ENCODE results near the gene SLC9B2. TPM values are rescaled to one million over a fixed set of nuclear protein-coding genes. Genes with fewer than 3 reads are reported as not detected.

SLC9B2 gene
- total RNA-seq, 2 donors from 2014 or later = 3.9 to 8.7 TPM

DNA sequence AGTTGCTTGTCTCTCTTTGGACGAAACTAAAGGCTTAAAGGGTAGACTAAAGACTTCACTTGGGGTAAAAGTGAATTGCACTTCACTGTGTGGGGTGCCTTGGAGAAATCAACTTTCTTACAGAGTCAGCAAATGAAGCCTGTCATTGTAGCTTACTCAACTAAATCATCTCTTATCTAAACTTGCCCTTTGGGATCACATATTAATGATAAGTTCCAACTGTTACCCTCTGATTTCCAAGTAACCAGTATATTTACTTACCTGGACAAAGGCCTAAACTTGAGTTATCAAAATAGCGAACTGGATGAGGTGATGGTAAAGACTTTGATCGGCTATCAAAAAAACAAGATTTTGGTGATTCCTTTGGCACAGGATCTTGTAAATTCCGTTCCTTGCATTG is 32.0 kb upstream of the SLC9B2 start:
- Histone ChIP-seq H3K36me3 (no peaks in the 10 kb centered on the region), H3K27ac (no peak overlapping the region), H3K4me1 (replicated peaks) (no peaks in the 10 kb centered on the region), H3K4me3 (no peak overlapping the region), H3K27me3 (replicated peaks; ENCODE audit: insufficient read depth) (no peaks in the 10 kb centered on the region), H3K9me3 (no peaks in the 10 kb centered on the region)
- no peak for DNase-seq (ENCODE audit: low spot score)
- intact Hi-C loops (cut with DNase I) = no loop called here
- WGBS = 93% methylated on average over 4 of the region's 4 CpGs
- TF ChIP-seq, protein P1, sequence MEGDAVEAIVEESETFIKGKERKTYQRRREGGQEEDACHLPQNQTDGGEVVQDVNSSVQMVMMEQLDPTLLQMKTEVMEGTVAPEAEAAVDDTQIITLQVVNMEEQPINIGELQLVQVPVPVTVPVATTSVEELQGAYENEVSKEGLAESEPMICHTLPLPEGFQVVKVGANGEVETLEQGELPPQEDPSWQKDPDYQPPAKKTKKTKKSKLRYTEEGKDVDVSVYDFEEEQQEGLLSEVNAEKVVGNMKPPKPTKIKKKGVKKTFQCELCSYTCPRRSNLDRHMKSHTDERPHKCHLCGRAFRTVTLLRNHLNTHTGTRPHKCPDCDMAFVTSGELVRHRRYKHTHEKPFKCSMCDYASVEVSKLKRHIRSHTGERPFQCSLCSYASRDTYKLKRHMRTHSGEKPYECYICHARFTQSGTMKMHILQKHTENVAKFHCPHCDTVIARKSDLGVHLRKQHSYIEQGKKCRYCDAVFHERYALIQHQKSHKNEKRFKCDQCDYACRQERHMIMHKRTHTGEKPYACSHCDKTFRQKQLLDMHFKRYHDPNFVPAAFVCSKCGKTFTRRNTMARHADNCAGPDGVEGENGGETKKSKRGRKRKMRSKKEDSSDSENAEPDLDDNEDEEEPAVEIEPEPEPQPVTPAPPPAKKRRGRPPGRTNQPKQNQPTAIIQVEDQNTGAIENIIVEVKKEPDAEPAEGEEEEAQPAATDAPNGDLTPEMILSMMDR (IDR thresholded peaks at IDR 0.05) = no peak
- TF ChIP-seq POLR2A (IDR thresholded peaks at IDR 0.05) (no peak), POLR2AphosphoS5 (IDR thresholded peaks at IDR 0.05) (no peak)

DNA sequence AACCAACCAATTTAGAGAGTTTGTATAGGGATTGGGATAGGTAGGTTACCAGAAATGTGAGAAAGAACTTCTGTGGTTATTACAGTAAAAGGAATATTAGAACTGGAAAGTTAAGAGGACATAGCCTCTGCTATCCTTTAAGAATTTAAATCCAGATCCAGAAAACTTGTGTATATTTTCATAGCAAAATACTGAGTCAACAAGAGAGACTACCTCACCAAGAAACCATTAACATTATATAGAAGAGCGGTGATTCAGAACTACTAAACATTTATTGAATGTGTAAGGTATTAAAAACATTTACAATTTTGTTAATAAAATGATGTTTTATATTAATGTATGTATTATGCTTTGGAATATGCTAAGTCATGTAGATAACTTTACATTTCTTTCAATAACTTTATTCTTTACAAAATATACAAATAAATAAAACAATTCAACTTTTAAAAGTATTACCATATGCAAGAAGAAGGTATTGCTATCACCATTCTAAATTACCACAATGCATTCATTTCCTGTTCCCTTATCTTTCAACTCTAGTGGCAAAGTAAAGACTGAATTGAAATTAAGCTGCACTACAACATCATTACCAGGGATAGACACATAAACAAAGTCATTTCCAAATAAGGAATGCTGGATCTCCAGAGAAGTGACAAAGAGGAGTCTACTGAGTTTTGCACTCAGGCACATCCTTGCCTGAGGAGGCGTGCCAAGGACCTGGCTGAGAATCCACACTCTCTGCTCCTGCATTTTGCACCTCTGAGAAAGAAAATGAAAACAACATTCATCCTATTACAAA is 29.2 kb upstream of the SLC9B2 start:
- no peak for DNase-seq (ENCODE audit: low spot score)
- Histone ChIP-seq H3K27ac (no peak overlapping the region), H3K9me3 (no peaks in the 10 kb centered on the region), H3K36me3 (no peaks in the 10 kb centered on the region), H3K27me3 (replicated peaks; ENCODE audit: insufficient read depth) (no peaks in the 10 kb centered on the region), H3K4me1 (replicated peaks) (no peaks in the 10 kb centered on the region), H3K4me3 (no peak overlapping the region)
- TF ChIP-seq POLR2A (IDR thresholded peaks at IDR 0.05) (no peak), POLR2AphosphoS5 (IDR thresholded peaks at IDR 0.05) (no peak)
- TF ChIP-seq, protein P1 (IDR thresholded peaks at IDR 0.05) = no peak
- WGBS = 90% methylated on average over 2 of the region's 2 CpGs
- intact Hi-C loops (cut with DNase I) = no loop called here

DNA sequence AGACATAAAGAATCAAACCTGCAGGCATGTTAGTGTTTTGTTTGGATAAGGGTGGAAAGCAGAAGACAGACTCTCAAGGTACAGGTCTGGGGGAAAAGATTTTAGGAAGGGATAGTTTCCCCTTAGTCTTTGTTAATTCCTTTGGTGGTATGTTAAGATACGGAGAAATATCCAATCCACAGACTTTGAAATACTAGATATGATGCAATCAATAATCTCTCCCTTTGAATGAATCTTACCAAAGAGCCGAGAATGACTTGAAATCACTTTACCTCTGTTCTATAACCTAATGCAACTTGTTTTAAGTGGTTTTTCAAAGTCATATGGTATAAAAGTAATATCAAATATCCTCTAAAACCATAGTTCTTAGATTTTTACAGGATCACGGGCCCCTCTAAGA is 28.3 kb upstream of the SLC9B2 start:
- 97% methylated on average over 3 of the region's 3 CpGs for WGBS

DNA sequence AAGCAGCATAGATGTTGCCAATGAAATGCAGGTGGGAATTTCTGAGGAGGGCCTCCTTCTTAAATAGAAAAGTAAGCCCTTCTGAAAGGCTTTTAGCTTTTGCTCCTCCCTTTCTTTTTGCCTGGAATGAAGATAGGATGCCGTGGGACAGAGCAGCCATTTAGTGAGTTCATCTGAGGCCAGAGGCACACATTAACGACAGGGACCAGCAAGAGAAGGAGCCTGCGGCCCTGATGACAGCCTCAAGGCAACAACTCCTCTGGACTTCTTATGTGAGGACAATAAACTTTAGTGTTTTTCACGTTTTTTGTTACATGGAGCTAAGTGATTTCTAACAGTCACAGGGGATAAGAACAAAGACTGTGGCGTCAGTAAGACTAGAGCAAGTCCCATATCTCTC is 24.1 kb upstream of the SLC9B2 start:
- no peak overlapping the region for H3K27ac ChIP-seq
- no peak overlapping the region for H3K4me3 ChIP-seq
- H3K36me3 ChIP-seq = no peaks in the 10 kb centered on the region
- WGBS = 58% methylated on average over 5 of the region's 5 CpGs
- no peaks in the 10 kb centered on the region for H3K9me3 ChIP-seq
- H3K27me3 ChIP-seq (replicated peaks; ENCODE audit: insufficient read depth) = no peaks in the 10 kb centered on the region
- TF ChIP-seq, protein P1 (IDR thresholded peaks at IDR 0.05) = no peak
- TF ChIP-seq POLR2A (IDR thresholded peaks at IDR 0.05) = no peak
- no peak for TF ChIP-seq POLR2AphosphoS5 (IDR thresholded peaks at IDR 0.05)
- intact Hi-C loops (cut with DNase I) = no loop called here
- no peak for DNase-seq (ENCODE audit: low spot score)
- no peaks in the 10 kb centered on the region for H3K4me1 ChIP-seq (replicated peaks)

More for the DNA sequence above, 28.3 kb upstream of the SLC9B2 start:
- TF ChIP-seq, protein P1 (IDR thresholded peaks at IDR 0.05) = no peak
- no peak for TF ChIP-seq POLR2A (IDR thresholded peaks at IDR 0.05)
- no peak for TF ChIP-seq POLR2AphosphoS5 (IDR thresholded peaks at IDR 0.05)
- Histone ChIP-seq H3K27me3 (replicated peaks; ENCODE audit: insufficient read depth) (no peaks in the 10 kb centered on the region), H3K4me1 (replicated peaks) (no peaks in the 10 kb centered on the region), H3K27ac (no peak overlapping the region), H3K4me3 (no peak overlapping the region), H3K36me3 (no peaks in the 10 kb centered on the region), H3K9me3 (no peaks in the 10 kb centered on the region)
- intact Hi-C loops (cut with DNase I) = no loop called here
- no peak for DNase-seq (ENCODE audit: low spot score)
